Stomach (tissue), 4 donors: ENCODE data around the gene CENPM.

Source experiments
- CTCF ChIP-seq, 7 experiments: fragments of 450-650 bp in 4 of 7; fragments of 200-600 bp in 3 of 7; sonication (generic) in 3 of 7; IDR thresholded peaks; one replicate each; pipeline ENCODE4 v1.5.1; 2016 to 2019; ENCODE audit warnings: antibody characterized with exemption in 7 of 7, control low read depth in 2 of 7, mild to moderate bottlenecking in 1 of 7
- POLR2A ChIP-seq, 4 donors: fragments of 450-650 bp; IDR thresholded peaks; one replicate each; pipeline ENCODE4 v1.6.1; 2016; ENCODE audit warnings: antibody characterized with exemption in 4 of 4, control low read depth in 2 of 4, mild to moderate bottlenecking in 1 of 4, moderate library complexity in 1 of 4

GRCh38 chr22:41928593-41929417 lies 18.1 kb downstream of the CENPM start:
- TF ChIP-seq CTCF (IDR thresholded peaks at IDR 0.05) (no peak), POLR2A (IDR thresholded peaks at IDR 0.05) (no peak)
